Measurements from ENCODE around the gene C1orf35.

GRCh38 chr1:228136901-228137300 is 33.8 kb upstream of the C1orf35 start:
- TF ChIP-seq POLR2A (IDR thresholded peaks at IDR 0.05) (no peak), CTCF (IDR thresholded peaks at IDR 0.05) (no peak)

Data from uterus (tissue), 2 donors.